C4-2B (cell line): ENCODE data around the gene CACUL1.

ENCODE experiments used
- ZFX ChIP-seq: fragments of 450-650 bp; IDR thresholded peaks from 2 replicates; pipeline ENCODE4 v1.6.1; 2017
- TF ChIP-seq, protein P1 (sequence below): fragments of 450-650 bp; conservative IDR thresholded peaks from 2 replicates; pipeline ENCODE4 v1.5.1; 2017; ENCODE audit warnings: mild to moderate bottlenecking

DNA sequence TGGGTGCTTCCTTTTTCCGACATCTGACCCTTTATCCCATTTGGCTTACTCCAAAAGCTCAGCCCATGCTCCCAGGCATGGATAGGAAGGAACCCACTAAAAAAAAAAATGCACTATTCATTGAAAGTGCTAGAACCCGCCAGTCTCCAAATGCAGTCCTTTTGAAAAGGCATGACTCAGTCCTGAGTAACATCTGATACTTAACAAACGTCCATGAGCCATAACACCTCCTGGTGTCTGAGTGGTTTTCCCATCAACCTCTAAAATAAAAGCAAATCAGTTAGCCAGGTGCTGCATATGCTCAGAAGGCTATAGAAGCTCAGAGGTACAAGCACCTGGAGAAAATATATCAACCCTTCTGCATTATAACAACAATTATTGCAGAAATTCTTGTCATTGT lies 45.0 kb upstream of the CACUL1 start:
- TF ChIP-seq, protein P1, sequence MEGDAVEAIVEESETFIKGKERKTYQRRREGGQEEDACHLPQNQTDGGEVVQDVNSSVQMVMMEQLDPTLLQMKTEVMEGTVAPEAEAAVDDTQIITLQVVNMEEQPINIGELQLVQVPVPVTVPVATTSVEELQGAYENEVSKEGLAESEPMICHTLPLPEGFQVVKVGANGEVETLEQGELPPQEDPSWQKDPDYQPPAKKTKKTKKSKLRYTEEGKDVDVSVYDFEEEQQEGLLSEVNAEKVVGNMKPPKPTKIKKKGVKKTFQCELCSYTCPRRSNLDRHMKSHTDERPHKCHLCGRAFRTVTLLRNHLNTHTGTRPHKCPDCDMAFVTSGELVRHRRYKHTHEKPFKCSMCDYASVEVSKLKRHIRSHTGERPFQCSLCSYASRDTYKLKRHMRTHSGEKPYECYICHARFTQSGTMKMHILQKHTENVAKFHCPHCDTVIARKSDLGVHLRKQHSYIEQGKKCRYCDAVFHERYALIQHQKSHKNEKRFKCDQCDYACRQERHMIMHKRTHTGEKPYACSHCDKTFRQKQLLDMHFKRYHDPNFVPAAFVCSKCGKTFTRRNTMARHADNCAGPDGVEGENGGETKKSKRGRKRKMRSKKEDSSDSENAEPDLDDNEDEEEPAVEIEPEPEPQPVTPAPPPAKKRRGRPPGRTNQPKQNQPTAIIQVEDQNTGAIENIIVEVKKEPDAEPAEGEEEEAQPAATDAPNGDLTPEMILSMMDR: no peak
- no peak for TF ChIP-seq ZFX
